Measurements from ENCODE around the gene BCL2L13.

Gene BCL2L13

DNA sequence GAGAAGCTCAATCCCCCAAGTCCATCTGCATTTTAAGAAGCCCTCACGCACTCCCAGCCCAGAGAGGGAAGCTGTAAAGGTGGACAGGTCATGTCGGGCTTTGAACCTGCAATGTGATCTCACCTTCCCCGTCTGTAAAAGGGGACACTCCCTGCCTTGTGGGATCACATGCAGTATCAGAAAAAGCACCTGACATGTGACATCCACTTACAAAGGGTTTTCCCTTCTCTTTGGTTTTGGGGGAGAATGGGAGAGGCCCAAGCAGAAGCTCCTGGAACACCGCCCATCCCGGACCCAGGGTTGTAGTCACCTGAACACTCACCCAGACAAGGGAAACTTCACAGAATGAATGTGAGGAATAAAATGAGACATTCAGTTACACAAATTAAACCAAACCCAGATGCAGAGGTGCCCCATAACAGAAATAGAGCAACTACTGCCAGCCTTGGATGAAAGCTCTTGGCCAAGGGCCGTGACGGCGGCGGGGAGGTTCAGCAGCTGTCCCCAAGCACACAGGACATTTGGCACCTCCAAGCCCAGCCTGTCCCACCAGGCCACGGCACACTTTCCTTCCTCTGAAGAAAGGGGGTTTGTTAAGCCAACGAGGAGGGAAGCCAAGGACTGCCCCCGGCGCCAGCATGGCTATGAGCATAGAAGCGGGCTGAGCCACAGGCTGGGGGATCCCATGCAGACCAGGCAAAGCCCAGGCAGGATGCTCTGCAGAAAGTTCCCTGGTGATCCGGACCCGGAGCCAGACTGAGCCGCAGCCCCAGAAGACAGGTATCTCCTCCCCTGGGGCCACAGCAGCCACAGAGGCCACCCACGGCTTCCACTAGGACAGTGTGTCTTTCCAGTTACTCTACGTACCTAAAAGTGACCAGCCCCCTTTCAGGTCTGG, 131.9 kb downstream of the BCL2L13 start:
- TF ChIP-seq, protein P1, sequence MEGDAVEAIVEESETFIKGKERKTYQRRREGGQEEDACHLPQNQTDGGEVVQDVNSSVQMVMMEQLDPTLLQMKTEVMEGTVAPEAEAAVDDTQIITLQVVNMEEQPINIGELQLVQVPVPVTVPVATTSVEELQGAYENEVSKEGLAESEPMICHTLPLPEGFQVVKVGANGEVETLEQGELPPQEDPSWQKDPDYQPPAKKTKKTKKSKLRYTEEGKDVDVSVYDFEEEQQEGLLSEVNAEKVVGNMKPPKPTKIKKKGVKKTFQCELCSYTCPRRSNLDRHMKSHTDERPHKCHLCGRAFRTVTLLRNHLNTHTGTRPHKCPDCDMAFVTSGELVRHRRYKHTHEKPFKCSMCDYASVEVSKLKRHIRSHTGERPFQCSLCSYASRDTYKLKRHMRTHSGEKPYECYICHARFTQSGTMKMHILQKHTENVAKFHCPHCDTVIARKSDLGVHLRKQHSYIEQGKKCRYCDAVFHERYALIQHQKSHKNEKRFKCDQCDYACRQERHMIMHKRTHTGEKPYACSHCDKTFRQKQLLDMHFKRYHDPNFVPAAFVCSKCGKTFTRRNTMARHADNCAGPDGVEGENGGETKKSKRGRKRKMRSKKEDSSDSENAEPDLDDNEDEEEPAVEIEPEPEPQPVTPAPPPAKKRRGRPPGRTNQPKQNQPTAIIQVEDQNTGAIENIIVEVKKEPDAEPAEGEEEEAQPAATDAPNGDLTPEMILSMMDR (IDR thresholded peaks at IDR 0.05; ENCODE audit: poor library complexity, severe bottlenecking): no peak
- Histone ChIP-seq H3K4me1 (ENCODE audit: insufficient read depth, poor library complexity, severe bottlenecking) (peaks cover 7% of the 10 kb centered on the region), H3K4me3 (ENCODE audit: severe bottlenecking) (no peak overlapping the region), H3K36me3 (ENCODE audit: low read depth) (no peaks in the 10 kb centered on the region), H3K27ac (ENCODE audit: poor library complexity, severe bottlenecking) (no peak overlapping the region), H3K9me3 (ENCODE audit: severe bottlenecking) (no peaks in the 10 kb centered on the region), H3K27me3 (ENCODE audit: insufficient read depth, poor library complexity, severe bottlenecking) (no peaks in the 10 kb centered on the region)
- ATAC-seq (ENCODE audit: low read depth) (no peak), DNase-seq (ENCODE audit: low spot score) (no peak)

DNA sequence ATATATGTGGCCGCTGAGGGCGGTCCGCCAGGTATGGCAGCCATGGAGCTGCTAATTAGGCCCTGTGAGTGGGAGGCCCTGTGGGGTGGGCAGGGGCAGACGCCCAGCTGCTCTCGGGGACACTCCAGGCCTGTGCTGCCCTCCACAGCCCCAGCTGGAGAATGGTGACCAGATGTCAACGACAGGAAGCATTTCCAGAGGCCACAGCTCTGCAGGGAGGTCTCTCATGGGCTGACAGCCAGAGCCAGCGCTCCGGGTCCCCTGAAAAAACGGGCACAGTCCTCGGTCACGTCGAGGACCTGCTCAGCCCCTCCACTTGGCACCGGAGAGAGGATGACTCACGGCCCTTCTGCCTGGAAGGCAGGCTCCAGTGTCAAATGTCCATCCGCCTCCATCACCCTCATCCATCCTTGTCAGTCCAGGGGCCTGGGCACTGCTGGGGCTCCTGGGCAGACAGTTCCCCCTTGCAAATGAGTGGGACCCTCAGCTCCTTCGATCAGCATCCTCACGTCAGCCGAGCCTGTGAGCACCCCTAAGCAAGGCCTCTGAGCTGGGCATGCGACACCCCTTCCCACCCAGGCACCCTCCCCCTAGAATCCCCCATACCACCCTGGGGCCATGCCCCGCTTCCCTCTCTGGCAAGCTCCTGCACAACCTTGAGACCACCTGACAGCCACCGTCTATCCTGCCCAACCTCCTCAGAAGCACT, 133.8 kb downstream of the BCL2L13 start:
- no peaks in the 10 kb centered on the region for H3K27me3 ChIP-seq (ENCODE audit: insufficient read depth, poor library complexity, severe bottlenecking)
- DNase-seq (ENCODE audit: low spot score): no peak
- H3K27ac ChIP-seq (ENCODE audit: poor library complexity, severe bottlenecking): no peak overlapping the region
- no peaks in the 10 kb centered on the region for H3K9me3 ChIP-seq (ENCODE audit: severe bottlenecking)
- H3K4me1 ChIP-seq (ENCODE audit: insufficient read depth, poor library complexity, severe bottlenecking): peaks cover 7% of the 10 kb centered on the region
- TF ChIP-seq, protein P1 (IDR thresholded peaks at IDR 0.05; ENCODE audit: poor library complexity, severe bottlenecking): no peak
- H3K36me3 ChIP-seq (ENCODE audit: low read depth): no peaks in the 10 kb centered on the region
- no peak overlapping the region for H3K4me3 ChIP-seq (ENCODE audit: severe bottlenecking)
- ATAC-seq (ENCODE audit: low read depth): peak; percentile 47

DNA sequence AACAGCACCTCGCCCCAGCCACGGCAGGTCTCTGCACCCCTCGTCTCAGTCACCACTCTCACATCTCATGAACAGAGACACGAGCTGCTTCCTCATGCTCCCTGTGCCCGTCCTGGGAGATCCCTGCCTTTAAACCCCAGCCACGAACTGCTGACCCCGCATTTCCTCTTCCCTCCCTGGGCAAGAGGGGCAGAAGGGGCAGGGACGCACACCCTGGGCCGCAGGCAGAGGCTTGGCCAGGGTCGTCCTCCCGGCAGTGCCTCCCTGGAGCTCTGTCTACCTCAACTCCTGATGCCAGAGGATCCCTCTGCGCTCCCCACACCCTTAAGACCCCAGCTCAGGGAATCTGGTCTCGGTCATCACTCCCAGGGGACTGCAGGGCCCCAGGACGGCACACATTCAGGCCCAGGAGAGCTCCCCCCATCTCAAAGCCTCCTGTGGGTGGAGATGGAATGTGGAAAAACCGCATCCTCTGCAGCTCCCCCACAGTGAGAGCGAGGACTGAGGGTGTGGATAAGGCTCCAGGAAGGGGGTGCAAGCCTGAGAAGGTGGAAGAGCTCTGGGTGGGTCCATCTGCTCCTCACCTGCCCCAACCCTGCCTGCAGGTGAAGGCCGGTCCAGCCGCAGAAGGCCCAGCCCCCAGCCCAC, 134.5 kb downstream of the BCL2L13 start:
- peaks cover 7% of the 10 kb centered on the region for H3K4me1 ChIP-seq (ENCODE audit: insufficient read depth, poor library complexity, severe bottlenecking)

DNA sequence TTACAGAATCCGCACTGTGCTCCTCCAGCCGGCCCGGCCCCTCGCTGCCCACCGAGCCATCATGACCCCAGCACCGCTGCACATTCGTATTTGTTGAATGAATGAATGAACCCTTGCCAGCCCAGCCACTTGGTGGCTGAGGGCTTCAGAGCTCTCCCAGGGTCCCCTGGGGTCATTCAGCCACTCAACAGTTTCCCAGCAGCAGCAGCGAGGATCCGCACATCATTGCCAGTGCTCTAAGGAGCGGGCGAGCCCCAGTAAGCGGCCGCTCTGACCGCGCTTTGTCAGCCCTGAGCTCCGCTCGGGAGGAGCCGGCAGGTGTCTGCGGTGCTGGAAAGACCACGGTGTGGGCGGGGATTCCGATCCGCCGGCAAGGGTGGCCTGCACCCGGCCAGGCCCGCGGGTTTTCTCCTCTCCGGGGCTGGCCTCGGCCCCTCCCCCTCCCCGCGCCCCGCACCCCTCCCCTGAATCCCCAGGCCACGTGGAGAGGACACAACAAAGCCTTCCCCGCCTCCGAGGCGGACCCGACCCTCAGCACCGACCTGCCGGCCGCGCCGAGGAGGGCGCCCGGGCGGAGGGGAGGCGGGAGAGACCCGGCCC, 135.1 kb downstream of the BCL2L13 start:
- H3K27ac ChIP-seq (ENCODE audit: poor library complexity, severe bottlenecking): peak overlapping the region; percentile 15
- H3K36me3 ChIP-seq (ENCODE audit: low read depth): no peaks in the 10 kb centered on the region
- TF ChIP-seq, protein P1 (IDR thresholded peaks at IDR 0.05; ENCODE audit: poor library complexity, severe bottlenecking): no peak
- DNase-seq (ENCODE audit: low spot score) (no peak), ATAC-seq (ENCODE audit: low read depth) (peak; percentile 69)
- peak overlapping the region; percentile 84 for H3K4me3 ChIP-seq (ENCODE audit: severe bottlenecking)
- H3K27me3 ChIP-seq (ENCODE audit: insufficient read depth, poor library complexity, severe bottlenecking): no peaks in the 10 kb centered on the region
- H3K4me1 ChIP-seq (ENCODE audit: insufficient read depth, poor library complexity, severe bottlenecking): peaks cover 7% of the 10 kb centered on the region
- H3K9me3 ChIP-seq (ENCODE audit: severe bottlenecking): no peaks in the 10 kb centered on the region

More for the DNA sequence above, 134.5 kb downstream of the BCL2L13 start:
- TF ChIP-seq, protein P1 (IDR thresholded peaks at IDR 0.05; ENCODE audit: poor library complexity, severe bottlenecking): no peak
- Histone ChIP-seq H3K27me3 (ENCODE audit: insufficient read depth, poor library complexity, severe bottlenecking) (no peaks in the 10 kb centered on the region), H3K4me3 (ENCODE audit: severe bottlenecking) (peak overlapping the region; percentile 84), H3K36me3 (ENCODE audit: low read depth) (no peaks in the 10 kb centered on the region), H3K27ac (ENCODE audit: poor library complexity, severe bottlenecking) (no peak overlapping the region), H3K9me3 (ENCODE audit: severe bottlenecking) (no peaks in the 10 kb centered on the region)
- peak; percentile 56 for ATAC-seq (ENCODE audit: low read depth)
- no peak for DNase-seq (ENCODE audit: low spot score)
